KOPT-K1 (cell line): ENCODE data around the gene TOM1.

ENCODE experiments used
- H3K27ac ChIP-seq: fragments of 200-600 bp; sonication (generic); 2 replicates; pipeline ENCODE4 v1.5.1; 2016; ENCODE audit warnings: antibody characterized with exemption, mild to moderate bottlenecking, low read depth, low read length; ENCODE audit not compliant: poor library complexity, severe bottlenecking
- H3K36me3 ChIP-seq: fragments of 200-600 bp; sonication (generic); 2 replicates; pipeline ENCODE4 v1.5.1; 2017; ENCODE audit warnings: antibody characterized with exemption, mild to moderate bottlenecking, low read length, moderate library complexity; ENCODE audit not compliant: insufficient read depth
- H3K9me3 ChIP-seq: fragments of 200-600 bp; sonication (generic); 2 replicates; pipeline ENCODE4 v1.5.1; 2017; ENCODE audit warnings: antibody characterized with exemption, low read length, mild to moderate bottlenecking; ENCODE audit not compliant: insufficient read depth, poor library complexity, severe bottlenecking

Gene TOM1

DNA sequence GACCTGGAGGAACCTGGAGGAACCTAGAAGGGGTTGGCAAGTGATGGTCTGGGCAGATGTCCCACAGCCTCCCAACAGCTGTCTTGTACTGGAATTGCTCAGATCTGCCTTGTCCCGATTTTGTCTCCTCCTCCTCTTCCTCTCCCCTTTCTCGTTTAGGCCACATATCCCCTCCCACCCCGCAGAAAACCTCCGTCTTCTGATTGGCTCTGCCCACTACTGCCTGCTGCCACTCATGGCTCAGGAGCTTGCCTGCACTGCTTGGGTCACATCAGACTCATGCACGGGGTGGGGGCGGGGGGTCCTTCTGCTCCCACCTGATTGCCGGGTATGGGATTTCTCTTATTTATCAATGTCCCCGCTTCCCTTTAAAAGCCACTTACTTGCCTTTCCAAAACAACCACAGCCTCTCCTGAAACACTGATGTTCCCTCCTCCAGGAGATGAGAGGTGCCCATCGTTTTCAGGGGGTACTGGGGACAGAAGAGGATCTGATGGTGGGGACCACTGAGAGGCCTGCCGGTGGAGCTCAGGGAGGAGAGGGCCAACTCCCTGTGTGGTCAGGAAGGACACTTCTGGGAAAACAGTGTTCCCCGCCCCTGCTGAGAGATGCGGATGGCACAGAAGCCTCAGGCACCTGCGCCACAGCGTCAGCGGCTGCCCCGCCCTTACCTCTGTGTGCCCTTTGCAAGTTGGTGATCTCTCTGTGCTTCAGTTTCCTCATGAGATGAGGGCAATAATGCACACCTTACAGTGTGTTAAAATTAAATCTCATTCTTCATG lies 14.7 kb downstream of the TOM1 start:
- no peaks in the 10 kb centered on the region; the same call in 1 of the 2 replicates for H3K36me3 ChIP-seq
- no peaks in the 10 kb centered on the region for H3K9me3 ChIP-seq
- H3K27ac ChIP-seq: no peak overlapping the region

DNA sequence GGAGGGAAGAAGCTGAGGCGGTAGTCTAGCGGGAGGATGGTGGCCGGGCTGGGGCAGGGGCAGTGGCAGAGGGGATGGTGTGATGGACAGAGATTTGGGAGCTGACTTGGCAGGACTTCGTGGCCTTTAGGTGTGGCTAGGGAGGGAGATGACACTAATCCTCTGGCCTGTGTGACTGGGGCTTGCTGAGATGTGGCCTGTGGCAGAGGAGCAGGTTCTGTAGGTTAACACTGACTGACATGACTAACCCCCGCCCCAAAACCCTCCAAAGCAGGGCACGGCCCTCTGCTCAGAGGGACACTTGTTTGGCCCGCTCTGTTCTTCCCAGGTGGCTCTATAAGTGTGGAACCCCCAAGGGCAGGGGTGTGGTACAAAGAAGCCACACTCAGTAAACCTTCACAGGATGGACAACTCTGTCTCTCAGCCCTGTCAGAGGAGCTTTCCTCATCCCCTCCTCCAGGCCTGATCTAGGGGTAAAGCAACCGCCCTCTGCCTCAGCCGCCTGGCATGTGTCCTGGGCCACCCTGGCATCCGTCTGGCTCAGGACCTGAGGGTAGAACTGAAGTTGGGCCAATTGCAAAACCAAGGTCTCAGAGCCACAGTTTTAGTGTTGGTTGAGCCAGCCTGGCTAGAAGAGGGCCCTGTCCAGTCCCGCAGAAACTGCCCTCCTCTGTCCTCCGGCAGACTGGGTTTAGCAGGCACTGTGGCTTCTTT lies 15.6 kb downstream of the TOM1 start:
- Histone ChIP-seq H3K36me3 (no peaks in the 10 kb centered on the region; the same call in 1 of the 2 replicates), H3K9me3 (no peaks in the 10 kb centered on the region), H3K27ac (no peak overlapping the region)

DNA sequence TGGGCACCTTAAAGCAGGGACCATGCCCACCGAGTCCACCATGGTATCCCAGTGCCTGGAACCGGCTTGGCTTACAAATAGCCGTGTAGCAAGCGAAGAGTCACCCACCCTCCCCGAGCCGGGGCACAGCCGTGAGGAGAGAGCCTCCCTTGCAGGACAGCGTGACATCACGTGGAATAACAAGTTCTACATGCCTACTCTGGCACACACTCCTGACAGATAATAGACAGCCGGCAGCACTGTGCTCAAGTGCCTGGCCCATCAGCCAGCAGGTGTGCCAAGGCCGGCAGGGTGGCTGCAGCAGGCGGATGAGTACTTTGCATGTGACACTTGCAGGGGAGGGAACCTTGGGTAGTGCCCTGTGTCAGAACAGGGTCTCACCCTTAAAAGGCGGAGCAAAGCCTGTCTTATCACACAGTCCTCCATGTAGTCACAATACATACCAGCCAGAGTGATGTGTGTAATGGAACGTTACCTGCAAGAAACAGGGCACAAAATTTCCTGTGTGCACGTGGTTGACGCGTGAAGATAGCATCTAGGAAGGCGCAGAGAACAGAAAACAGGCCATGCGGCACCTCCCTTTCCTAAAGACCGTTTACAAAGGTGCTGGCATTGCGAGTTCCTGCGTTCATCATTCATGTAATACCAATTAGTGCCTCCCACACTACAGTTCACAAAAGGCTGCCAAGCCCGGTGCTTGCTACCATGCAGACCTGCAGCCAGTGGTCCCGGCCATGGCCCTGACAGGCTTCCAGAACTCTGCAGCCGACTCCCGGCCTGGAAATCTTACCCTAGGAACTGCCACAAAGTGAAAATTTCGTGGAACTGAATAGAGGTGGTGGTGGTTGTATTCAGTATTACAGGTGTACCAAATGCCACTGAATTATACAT lies 16.4 kb downstream of the TOM1 start:
- H3K9me3 ChIP-seq: no peaks in the 10 kb centered on the region
- H3K36me3 ChIP-seq: no peaks in the 10 kb centered on the region; the same call in 1 of the 2 replicates
- no peak overlapping the region for H3K27ac ChIP-seq

DNA sequence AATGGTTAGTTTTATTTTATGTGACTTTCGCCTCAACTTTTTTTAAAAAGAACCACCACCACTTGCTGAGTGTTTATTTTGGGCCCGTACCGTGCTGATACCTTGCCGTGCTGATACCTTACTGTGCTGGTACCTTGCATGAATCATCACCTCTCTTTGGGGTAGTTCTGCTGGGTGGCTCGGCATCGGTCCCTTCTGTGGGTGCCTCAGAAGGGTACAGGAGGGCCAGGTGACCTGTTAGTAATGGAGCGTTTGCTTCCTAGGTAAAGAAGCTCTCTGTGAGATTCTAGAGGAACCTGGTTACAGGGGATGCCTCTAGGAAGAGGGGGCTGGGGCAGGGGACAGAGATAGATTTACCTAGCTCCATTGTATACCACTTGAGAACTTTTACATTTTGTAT lies 17.1 kb downstream of the TOM1 start:
- H3K9me3 ChIP-seq: no peaks in the 10 kb centered on the region
- no peak overlapping the region for H3K27ac ChIP-seq
- peaks cover under 1% of the 10 kb centered on the region; the same call in 1 of the 2 replicates for H3K36me3 ChIP-seq

DNA sequence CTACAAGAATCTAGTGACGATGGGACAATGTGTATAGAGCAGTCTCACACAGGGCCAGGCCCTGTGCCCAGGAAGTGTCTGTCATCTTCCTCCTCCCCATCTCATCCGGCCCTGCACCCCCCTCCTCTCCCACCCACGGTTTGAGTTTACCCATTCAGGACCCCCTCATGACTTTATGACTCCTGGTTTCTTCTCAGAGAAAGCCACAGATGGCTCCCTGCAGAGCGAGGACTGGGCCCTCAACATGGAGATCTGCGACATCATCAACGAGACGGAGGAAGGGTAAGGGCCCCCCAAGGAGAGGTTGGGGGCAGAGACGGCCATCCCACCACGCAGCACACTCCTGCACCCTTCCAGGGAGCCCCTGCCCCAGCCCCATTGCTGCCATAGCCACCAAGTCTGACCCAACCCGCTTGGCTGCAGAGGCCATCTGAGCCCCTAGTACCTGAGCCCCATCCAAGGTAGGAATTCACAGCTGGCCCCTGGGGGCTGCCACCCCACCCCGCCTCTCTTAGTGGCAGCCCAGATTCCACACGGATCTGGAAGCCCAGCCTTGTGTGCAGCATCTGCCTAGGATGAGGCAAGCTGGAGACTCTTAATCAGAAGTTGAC lies 18.1 kb downstream of the TOM1 start:
- Histone ChIP-seq H3K9me3 (no peaks in the 10 kb centered on the region), H3K36me3 (peaks cover 10% of the 10 kb centered on the region; the same call in 1 of the 2 replicates), H3K27ac (no peak overlapping the region)

DNA sequence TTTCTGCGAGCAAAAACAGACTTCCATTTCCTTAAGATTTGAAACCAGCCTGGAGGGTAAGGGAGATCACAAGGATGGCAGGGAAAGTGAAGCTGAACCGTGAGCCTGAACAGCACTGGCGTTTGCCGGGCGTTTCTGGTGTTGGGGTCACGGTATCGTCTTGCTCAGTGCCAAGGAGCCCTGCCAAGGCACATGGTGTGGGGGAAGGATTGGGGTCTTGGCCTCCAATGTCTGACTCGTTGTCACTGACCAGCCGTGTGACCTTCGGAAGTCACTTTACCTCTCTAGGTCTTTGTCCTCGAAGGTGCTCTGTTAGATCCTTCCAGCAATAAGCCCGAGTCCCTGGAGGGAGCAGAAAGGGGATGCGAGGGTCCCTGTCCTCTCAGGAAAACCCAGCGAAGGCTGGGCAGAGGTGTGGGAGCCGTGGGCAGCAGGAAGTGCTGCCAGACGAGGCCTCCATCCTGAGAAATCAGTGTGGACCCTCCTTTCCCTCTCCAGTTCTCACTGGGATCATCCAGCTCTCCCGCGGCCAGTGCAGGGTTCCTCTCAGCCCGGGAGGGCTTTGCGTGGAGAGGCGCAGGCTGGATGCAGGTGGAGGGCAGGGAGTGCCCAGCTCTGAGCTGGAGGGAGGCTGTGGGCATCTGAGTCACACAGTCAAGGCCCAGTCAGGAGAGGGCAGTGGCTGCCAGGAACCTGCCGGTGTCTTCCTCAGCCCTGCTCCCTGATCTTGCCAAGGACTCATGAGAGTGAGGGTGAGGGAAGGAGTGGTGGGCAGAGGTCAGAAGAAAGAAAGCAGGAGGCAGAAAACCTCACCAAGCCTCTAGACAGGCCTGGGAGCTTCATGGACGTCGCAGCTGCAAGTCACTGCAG lies 18.9 kb downstream of the TOM1 start:
- Histone ChIP-seq H3K9me3 (no peaks in the 10 kb centered on the region), H3K27ac (no peak overlapping the region), H3K36me3 (peaks cover 18% of the 10 kb centered on the region; the same call in 1 of the 2 replicates)

DNA sequence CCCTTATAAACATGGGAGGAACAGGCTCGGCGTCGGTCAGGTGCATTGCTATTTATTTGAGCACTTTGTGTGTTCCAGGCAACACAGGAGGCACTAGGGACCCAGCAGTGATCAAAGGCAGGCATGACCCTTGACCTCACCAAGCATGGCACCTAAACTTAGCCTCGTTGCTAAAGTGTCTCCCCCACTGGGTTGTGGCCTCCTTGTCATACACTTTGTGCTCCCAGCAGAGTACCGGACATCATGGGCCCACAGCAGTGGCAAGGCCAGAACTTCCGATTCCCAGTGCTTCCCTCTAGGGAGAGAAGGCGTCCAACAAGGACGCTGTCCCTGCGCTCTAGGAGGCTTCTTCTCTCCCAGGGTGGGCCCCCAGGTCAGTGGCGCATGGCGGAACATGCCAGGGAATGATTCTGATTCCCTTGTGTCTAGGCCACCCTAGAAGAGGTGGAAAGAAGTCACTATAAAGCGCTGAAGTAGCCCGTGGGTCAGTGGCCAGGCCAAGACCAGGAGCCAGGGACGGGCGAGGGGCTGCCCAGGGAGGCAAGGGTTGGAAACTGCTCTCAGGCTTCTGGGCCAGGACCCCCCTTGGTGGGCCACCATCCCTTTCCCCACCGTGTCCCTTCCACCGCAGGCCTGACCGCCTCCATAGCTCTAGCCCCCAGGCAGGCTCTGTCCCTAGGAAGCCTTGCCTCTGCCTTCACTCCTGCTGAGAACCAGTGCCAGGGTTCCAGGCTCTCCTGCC lies 19.7 kb downstream of the TOM1 start:
- peaks cover 26% of the 10 kb centered on the region; the same call in 1 of the 2 replicates for H3K36me3 ChIP-seq
- H3K27ac ChIP-seq: no peak overlapping the region

DNA sequence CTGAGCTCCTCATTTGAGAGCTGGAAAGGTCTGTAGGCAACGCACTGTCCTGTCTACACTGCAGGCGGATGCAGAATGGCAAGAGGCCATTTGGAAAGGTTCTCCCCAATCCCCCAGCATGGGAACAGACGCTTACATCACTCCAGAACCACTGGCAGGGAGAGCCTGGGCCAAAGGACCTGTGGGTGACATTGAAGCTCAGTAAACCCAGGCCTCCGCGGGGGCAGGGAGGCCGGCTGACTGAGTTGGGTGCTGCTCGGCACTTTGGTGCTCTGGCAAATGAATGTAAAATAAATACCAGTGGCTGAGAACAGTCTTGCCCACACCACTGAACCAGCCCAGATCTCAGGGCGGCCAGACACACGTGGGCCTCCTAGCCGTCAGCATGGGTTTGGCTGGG lies 22.4 kb downstream of the TOM1 start:
- no peak overlapping the region for H3K27ac ChIP-seq
- H3K9me3 ChIP-seq: no peaks in the 10 kb centered on the region
- H3K36me3 ChIP-seq: peaks cover 27% of the 10 kb centered on the region; the same call in 1 of the 2 replicates

More for the DNA sequence above, 19.7 kb downstream of the TOM1 start:
- no peaks in the 10 kb centered on the region for H3K9me3 ChIP-seq

DNA sequence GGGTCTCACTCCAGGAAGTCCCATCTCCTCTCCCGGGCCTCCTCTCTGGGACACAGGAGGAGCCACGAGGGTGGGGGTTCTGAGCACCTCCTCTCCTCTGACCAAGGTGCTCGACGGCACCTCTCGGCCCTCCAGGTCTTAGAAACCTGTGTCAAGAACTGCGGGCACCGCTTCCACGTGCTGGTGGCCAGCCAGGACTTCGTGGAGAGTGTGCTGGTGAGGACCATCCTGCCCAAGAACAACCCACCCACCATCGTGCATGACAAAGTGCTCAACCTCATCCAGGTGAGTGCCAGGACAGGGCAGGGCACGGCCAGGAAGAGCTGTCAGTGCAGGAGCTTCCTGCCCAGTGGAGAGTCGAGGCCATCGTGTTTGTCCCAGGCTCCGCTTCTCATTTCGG lies 23.2 kb downstream of the TOM1 start:
- Histone ChIP-seq H3K9me3 (no peaks in the 10 kb centered on the region), H3K27ac (no peak overlapping the region), H3K36me3 (peaks cover 34% of the 10 kb centered on the region; the same call in 1 of the 2 replicates)

DNA sequence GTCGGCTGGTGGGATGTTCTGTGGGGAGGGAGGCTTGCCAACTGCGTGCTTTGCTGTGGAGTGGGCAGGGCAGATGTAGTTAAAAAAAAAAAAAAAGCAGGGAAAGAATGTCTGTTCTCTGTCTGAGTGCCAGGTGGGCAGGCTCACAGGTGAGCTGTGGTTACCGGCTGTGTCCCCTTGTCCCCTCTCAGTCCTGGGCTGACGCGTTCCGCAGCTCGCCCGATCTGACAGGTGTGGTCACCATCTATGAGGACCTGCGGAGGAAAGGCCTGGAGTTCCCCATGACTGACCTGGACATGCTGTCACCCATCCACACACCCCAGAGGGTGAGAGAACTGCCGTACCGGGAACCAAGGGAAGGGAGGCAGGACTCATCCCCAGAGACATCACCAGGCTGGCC lies 23.6 kb downstream of the TOM1 start:
- H3K27ac ChIP-seq: no peak overlapping the region
- H3K36me3 ChIP-seq: peaks cover 39% of the 10 kb centered on the region; the same call in 1 of the 2 replicates
- no peaks in the 10 kb centered on the region for H3K9me3 ChIP-seq

DNA sequence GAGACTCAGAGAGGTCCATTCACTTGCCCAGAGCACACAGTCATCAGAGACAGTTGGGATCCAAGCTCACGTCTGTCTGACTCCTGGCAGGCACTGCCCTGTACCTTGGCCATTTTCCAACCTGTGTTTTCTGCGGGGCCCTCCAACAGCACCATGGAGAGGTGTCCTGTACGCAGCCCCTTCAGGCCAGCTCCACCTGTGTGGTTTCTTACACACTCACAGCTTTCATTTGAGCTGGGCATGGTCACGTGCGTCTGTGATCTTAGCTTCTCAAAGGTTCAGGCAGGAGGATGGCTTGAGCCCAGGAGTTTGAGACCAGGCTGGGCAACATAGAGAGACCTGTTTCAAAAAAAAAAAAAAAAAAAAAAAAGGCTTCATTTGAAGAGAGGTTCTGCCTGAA lies 24.4 kb downstream of the TOM1 start:
- no peaks in the 10 kb centered on the region for H3K9me3 ChIP-seq
- peaks cover 41% of the 10 kb centered on the region; the same call in 1 of the 2 replicates for H3K36me3 ChIP-seq
- H3K27ac ChIP-seq: no peak overlapping the region

DNA sequence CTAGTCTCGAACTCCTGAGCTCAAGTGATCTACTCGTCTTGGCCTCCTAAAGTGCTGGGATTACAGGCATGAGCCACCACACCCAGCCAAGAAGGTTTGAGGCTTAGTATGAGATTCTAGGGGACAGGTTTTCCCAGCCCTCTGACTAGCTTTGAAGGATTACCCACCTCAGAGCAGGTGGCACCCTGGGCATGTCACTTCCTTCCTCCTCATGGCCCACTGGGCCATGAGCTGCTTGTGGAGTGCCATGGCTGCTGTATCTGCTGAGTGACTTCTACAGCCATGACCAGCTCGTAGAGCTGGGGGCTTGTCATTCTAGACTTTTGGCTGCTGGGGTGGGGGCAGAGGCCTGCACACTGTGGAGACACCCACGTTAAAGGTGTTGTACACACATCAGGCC lies 25.1 kb downstream of the TOM1 start:
- Histone ChIP-seq H3K9me3 (no peaks in the 10 kb centered on the region), H3K36me3 (peaks cover 41% of the 10 kb centered on the region; the same call in 1 of the 2 replicates), H3K27ac (no peak overlapping the region)

DNA sequence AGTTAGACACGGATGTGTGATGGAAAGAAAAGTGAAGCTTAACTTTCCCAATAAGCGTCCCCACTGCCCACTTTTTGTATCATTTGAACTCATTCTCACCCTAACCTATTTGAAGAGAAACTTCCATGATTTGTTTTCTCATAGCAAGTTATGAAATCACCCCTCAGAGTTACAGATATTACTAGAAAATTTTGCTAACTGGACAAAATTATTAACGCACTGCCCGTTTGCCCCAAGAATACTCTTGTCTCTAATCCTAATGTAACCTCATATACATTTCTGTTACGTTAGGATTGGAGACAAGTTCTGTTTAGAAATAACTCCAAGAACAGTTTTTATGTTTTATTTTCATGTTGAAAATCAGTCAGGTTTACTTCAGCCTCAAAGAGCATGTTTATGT lies 25.5 kb downstream of the TOM1 start:
- Histone ChIP-seq H3K36me3 (peaks cover 41% of the 10 kb centered on the region; the same call in 1 of the 2 replicates), H3K27ac (no peak overlapping the region)

More for the DNA sequence above, 25.5 kb downstream of the TOM1 start:
- H3K9me3 ChIP-seq: no peaks in the 10 kb centered on the region
